Hepatocyte (in vitro differentiated cells): ENCODE measurements around the gene DEF6. TPM values are rescaled to one million over a fixed set of nuclear protein-coding genes. Genes with fewer than 3 reads are reported as not detected.

ENCODE experiments used
- DNase-seq: peaks from one replicate; pipeline ENCODE4 v3.0.0-alpha.2; 2016; ENCODE audit warnings: low spot score
- H2AFZ ChIP-seq: fragments of 200-600 bp; sonication (generic); 2 replicates; pipeline ENCODE4 v1.6.0; 2016; ENCODE audit warnings: antibody characterized with exemption, mild to moderate bottlenecking
- H3K27ac ChIP-seq: fragments of 200-600 bp; sonication (generic); 2 replicates; pipeline ENCODE4 v1.5.1; 2016; ENCODE audit warnings: mild to moderate bottlenecking
- H3K27me3 ChIP-seq: fragments of 200-600 bp; sonication (generic); 2 replicates; pipeline ENCODE4 v1.6.1; 2016
- H3K36me3 ChIP-seq: fragments of 200-600 bp; sonication (generic); replicated peaks from 2 replicates; pipeline ENCODE4 v1.5.1; 2016; ENCODE audit warnings: low read depth; ENCODE audit not compliant: insufficient read depth
- H3K4me1 ChIP-seq: fragments of 200-600 bp; sonication (generic); 2 replicates; pipeline ENCODE4 v1.5.1; 2016; ENCODE audit warnings: mild to moderate bottlenecking, moderate library complexity; ENCODE audit not compliant: insufficient read depth
- H3K4me2 ChIP-seq: fragments of 200-600 bp; sonication (generic); 2 replicates; pipeline ENCODE4 v1.6.0; 2016
- H3K4me3 ChIP-seq: fragments of 200-600 bp; sonication (generic); 2 replicates; pipeline ENCODE4 v1.5.1; 2016; ENCODE audit warnings: mild to moderate bottlenecking
- H3K79me2 ChIP-seq: fragments of 200-600 bp; sonication (generic); 2 replicates; pipeline ENCODE4 v1.6.0; 2017; ENCODE audit warnings: mild to moderate bottlenecking
- H3K9me2 ChIP-seq: fragments of 200-600 bp; sonication (generic); replicated peaks from 2 replicates; pipeline ENCODE4 v1.6.0; 2017; ENCODE audit warnings: mild to moderate bottlenecking; ENCODE audit not compliant: insufficient read depth
- H3K9me3 ChIP-seq: fragments of 200-600 bp; sonication (generic); 2 replicates; pipeline ENCODE4 v1.5.1; 2016; ENCODE audit warnings: low read depth, mild to moderate bottlenecking
- H4K20me1 ChIP-seq: fragments of 200-600 bp; sonication (generic); 2 replicates; pipeline ENCODE4 v1.6.0; 2016; ENCODE audit warnings: mild to moderate bottlenecking; ENCODE audit not compliant: insufficient read depth, poor library complexity, severe bottlenecking
- EZH2 ChIP-seq: fragments of 200-600 bp; sonication (generic); IDR thresholded peaks from 2 replicates; pipeline ENCODE4 v1.6.1; 2016; ENCODE audit warnings: antibody characterized with exemption, mild to moderate bottlenecking, borderline replicate concordance
- EZH2phosphoT487 ChIP-seq: fragments of 200-600 bp; sonication (generic); IDR thresholded peaks from one replicate; pipeline ENCODE4 v1.6.1; 2018; ENCODE audit warnings: antibody characterized with exemption, mild to moderate bottlenecking, low read depth, moderate library complexity; ENCODE audit not compliant: unreplicated experiment, severe bottlenecking
- whole genome bisulfite sequencing: methylation state at CpG from one replicate; pipeline ENCODE4 v1.1.6; 2016; ENCODE audit warnings: low lambda C conversion rate; ENCODE audit errors: missing lambda C conversion rate; 5-methylcytosine and 5-hydroxymethylcytosine counted together
- polyA plus RNA-seq: library from polyadenylated mRNA; unstranded; fragments of >200 nt; fragmentation: Nextera tagmentation; extraction: Ambion mirVana; gene quantifications from 2 replicates; pipeline ENCODE4 v1.2.1, GENCODE V29; 2016
- total RNA-seq: library from RNA; depleted of rRNA; stranded (reverse); fragments of >200 nt; gene quantifications from 2 replicates; pipeline ENCODE4 v1.2.3, GENCODE V29; 2014
- TF ChIP-seq, protein P1 (sequence below): fragments of 200-600 bp; sonication (generic); IDR thresholded peaks from 2 replicates; pipeline ENCODE4 v1.5.1; 2016; ENCODE audit warnings: antibody characterized with exemption, mild to moderate bottlenecking; ENCODE audit not compliant: poor library complexity

Gene DEF6
- total and polyA plus RNA-seq, 2 experiments from 2014 or later, result 3.7 to 3.8 TPM

DNA sequence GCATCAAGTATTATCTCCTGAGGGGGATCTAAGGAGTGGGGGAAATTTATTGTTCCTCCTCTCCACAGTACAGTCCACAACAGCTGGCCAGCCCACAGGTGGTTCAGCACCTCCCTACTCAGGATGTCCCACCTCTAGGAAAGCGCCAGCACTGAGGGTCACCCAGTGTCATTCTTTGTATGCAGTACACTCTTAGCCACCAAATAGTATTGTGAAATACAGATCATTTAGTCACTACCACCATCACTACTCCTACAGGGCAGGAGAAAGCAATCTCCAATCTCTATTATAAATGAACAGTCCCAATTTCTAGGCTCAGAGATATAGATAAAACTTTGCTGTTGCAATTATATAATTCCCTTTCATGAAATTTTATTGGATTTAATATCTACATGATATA, 44.4 kb upstream of the DEF6 start:
- Histone ChIP-seq H4K20me1 (no peaks in the 10 kb centered on the region), H3K27ac (no peak overlapping the region), H3K4me2 (no peak overlapping the region), H3K9me3 (no peaks in the 10 kb centered on the region), H3K79me2 (peaks cover 49% of the 10 kb centered on the region), H3K4me1 (no peaks in the 10 kb centered on the region), H2AFZ (no peak overlapping the region), H3K9me2 (no peaks in the 10 kb centered on the region), H3K27me3 (no peaks in the 10 kb centered on the region), H3K4me3 (no peak overlapping the region), H3K36me3 (no peaks in the 10 kb centered on the region)
- no peak for DNase-seq
- TF ChIP-seq EZH2 (no peak), EZH2phosphoT487 (no peak)
- TF ChIP-seq, protein P1, sequence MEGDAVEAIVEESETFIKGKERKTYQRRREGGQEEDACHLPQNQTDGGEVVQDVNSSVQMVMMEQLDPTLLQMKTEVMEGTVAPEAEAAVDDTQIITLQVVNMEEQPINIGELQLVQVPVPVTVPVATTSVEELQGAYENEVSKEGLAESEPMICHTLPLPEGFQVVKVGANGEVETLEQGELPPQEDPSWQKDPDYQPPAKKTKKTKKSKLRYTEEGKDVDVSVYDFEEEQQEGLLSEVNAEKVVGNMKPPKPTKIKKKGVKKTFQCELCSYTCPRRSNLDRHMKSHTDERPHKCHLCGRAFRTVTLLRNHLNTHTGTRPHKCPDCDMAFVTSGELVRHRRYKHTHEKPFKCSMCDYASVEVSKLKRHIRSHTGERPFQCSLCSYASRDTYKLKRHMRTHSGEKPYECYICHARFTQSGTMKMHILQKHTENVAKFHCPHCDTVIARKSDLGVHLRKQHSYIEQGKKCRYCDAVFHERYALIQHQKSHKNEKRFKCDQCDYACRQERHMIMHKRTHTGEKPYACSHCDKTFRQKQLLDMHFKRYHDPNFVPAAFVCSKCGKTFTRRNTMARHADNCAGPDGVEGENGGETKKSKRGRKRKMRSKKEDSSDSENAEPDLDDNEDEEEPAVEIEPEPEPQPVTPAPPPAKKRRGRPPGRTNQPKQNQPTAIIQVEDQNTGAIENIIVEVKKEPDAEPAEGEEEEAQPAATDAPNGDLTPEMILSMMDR, result no peak
- 71% methylated on average over 1 of the region's 1 CpG for WGBS

DNA sequence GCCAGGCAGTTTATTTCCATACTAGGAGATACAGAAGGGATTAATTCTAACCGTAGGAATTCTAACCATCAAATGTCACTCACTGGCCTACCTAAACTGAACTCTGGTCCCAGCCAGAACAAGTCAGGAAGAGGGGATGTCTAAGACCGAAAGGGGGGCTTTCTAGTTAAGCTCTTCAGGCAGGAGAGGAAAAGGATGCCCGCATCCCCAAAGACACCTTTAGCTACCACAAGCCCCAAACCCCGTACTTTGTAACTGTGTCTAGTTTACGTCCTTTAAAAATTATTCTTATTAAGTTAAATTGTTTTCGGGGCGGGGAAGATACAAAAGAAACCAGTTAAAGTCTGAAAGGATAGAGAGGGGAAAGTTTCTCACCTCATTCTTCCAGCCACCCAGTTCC, 39.3 kb upstream of the DEF6 start:
- DNase-seq, result no peak
- H3K4me1 ChIP-seq, result peaks cover 8% of the 10 kb centered on the region
- 56% methylated on average over 7 of the region's 7 CpGs for WGBS
- peak overlapping the region; percentile 88 for H3K4me2 ChIP-seq
- H3K36me3 ChIP-seq, result no peaks in the 10 kb centered on the region
- H3K9me3 ChIP-seq, result no peaks in the 10 kb centered on the region
- TF ChIP-seq, protein P1, result no peak
- TF ChIP-seq EZH2phosphoT487 (no peak), EZH2 (no peak)
- H3K27ac ChIP-seq, result peak overlapping the region; percentile 86
- peak overlapping the region; percentile 68 for H2AFZ ChIP-seq
- no peaks in the 10 kb centered on the region for H4K20me1 ChIP-seq
- H3K4me3 ChIP-seq, result peak overlapping the region; percentile 52
- H3K27me3 ChIP-seq, result no peaks in the 10 kb centered on the region
- peaks cover 45% of the 10 kb centered on the region for H3K79me2 ChIP-seq
- H3K9me2 ChIP-seq, result no peaks in the 10 kb centered on the region

- peak overlapping the region; percentile 68 for H2AFZ ChIP-seq
- H3K9me2 ChIP-seq, result no peaks in the 10 kb centered on the region
- under 1% methylated on average over 20 of the region's 20 CpGs for WGBS
- DNase-seq, result peak; percentile 69
- TF ChIP-seq EZH2phosphoT487, result no peak
- TF ChIP-seq, protein P1, result peak; percentile 18
- H3K27me3 ChIP-seq, result no peaks in the 10 kb centered on the region
- H3K36me3 ChIP-seq, result no peaks in the 10 kb centered on the region
- no peaks in the 10 kb centered on the region for H3K9me3 ChIP-seq
- peaks cover 43% of the 10 kb centered on the region for H3K79me2 ChIP-seq
- peak overlapping the region; percentile 52 for H3K4me3 ChIP-seq
- H3K4me1 ChIP-seq, result peaks cover 9% of the 10 kb centered on the region
- H4K20me1 ChIP-seq, result no peaks in the 10 kb centered on the region
- peak overlapping the region; percentile 86 for H3K27ac ChIP-seq
- H3K4me2 ChIP-seq, result peak overlapping the region; percentile 88
Observed at GRCh38 chr6:35258858-35259193, 38.8 kb upstream of the DEF6 start.

GRCh38 chr6:35259194-35259947, 38.2 kb upstream of the DEF6 start, which contains the start of gene ZNF76:
Gene ZNF76, plus strand, starts transcription at chr6:35259735. Its CDS starts 21,417 bp downstream, at chr6:35281152.
- no peaks in the 10 kb centered on the region for H3K9me2 ChIP-seq
- 1% methylated on average over 34 of the region's 82 CpGs for WGBS
- peak within 1 kb of the TSS; percentile 88 for H3K4me2 ChIP-seq
- peak within 1 kb of the TSS; percentile 68 for H2AFZ ChIP-seq
- H3K27me3 ChIP-seq, result no peaks in the 10 kb centered on the region
- no peaks in the 10 kb centered on the region for H4K20me1 ChIP-seq
- peaks cover 15% of the 10 kb centered on the region for H3K4me1 ChIP-seq
- DNase-seq, result peak; percentile 99
- peaks cover 44% of the 10 kb centered on the region for H3K79me2 ChIP-seq
- H3K27ac ChIP-seq, result peak within 1 kb of the TSS; percentile 92
- H3K9me3 ChIP-seq, result no peaks in the 10 kb centered on the region
- H3K36me3 ChIP-seq, result no peaks in the 10 kb centered on the region
- H3K4me3 ChIP-seq, result peak within 1 kb of the TSS; percentile 70
- TF ChIP-seq, protein P1, result no peak
- no peak for TF ChIP-seq EZH2
- TF ChIP-seq EZH2phosphoT487, result no peak
